ENCODE results near the gene ZSWIM3.
"Not testable (repeated sequence)": the region's sequence is repeated elsewhere in the genome, so short reads cannot be mapped to it uniquely, and the experiment has no call there.

The ZSWIM3 gene

GRCh38 chr20:45857114-45857881, at the start of gene ZSWIM3, which contains the start of gene ACOT8:
Gene ZSWIM3 (plus strand): TSS chr20:45857614. CDS start chr20:45857826, 212 bp downstream.
Gene ACOT8 (minus strand): TSS chr20:45857392. CDS start chr20:45857315, 77 bp downstream.
- DNase-seq (ENCODE audit: low spot score): peak; percentile 100

- DNase-seq (ENCODE audit: low spot score): no peak
Observed at GRCh38 chr20:45810191-45810970, 47.0 kb upstream of the ZSWIM3 start.

- DNase-seq (ENCODE audit: low spot score): peak; percentile 97
Observed at GRCh38 chr20:45812157-45813005, 45.0 kb upstream of the ZSWIM3 start, which contains the start of gene UBE2C. Gene UBE2C (plus strand): TSS chr20:45812644. CDS start chr20:45812696, 52 bp downstream.

GRCh38 chr20:45813006-45813340, 44.4 kb upstream of the ZSWIM3 start:
- no peak for DNase-seq (ENCODE audit: low spot score)

GRCh38 chr20:45813489-45813888, 43.9 kb upstream of the ZSWIM3 start:
- no peak for DNase-seq (ENCODE audit: low spot score)

GRCh38 chr20:45814314-45814713, 43.1 kb upstream of the ZSWIM3 start:
- DNase-seq (ENCODE audit: low spot score): no peak

- no peak for DNase-seq (ENCODE audit: low spot score)
Observed at GRCh38 chr20:45816951-45817350, 40.5 kb upstream of the ZSWIM3 start.

GRCh38 chr20:45817376-45818194, 39.8 kb upstream of the ZSWIM3 start:
- no peak for DNase-seq (ENCODE audit: low spot score)

GRCh38 chr20:45818239-45818638, 39.2 kb upstream of the ZSWIM3 start:
- no peak for DNase-seq (ENCODE audit: low spot score)

- DNase-seq (ENCODE audit: low spot score): no peak
Observed at GRCh38 chr20:45819466-45819865, 37.9 kb upstream of the ZSWIM3 start.

- no peak for DNase-seq (ENCODE audit: low spot score)
Observed at GRCh38 chr20:45821947-45822346, 35.5 kb upstream of the ZSWIM3 start.

- no peak for DNase-seq (ENCODE audit: low spot score)
Observed at GRCh38 chr20:45822857-45823256, 34.6 kb upstream of the ZSWIM3 start.

- peak; percentile 51 for DNase-seq (ENCODE audit: low spot score)
Observed at GRCh38 chr20:45823949-45824835, 33.2 kb upstream of the ZSWIM3 start.

GRCh38 chr20:45826381-45827019, 30.9 kb upstream of the ZSWIM3 start:
- no peak for DNase-seq (ENCODE audit: low spot score)

GRCh38 chr20:45827030-45827652, 30.3 kb upstream of the ZSWIM3 start, which contains the start of gene TNNC2:
Gene TNNC2 (minus strand): TSS chr20:45827312. CDS start chr20:45827248, 64 bp downstream.
- DNase-seq (ENCODE audit: low spot score): no peak

GRCh38 chr20:45827712-45828111, 29.7 kb upstream of the ZSWIM3 start:
- DNase-seq (ENCODE audit: low spot score): no peak

GRCh38 chr20:45828589-45828988, 28.8 kb upstream of the ZSWIM3 start:
- DNase-seq (ENCODE audit: low spot score): no peak

- not testable (repeated sequence) for DNase-seq (ENCODE audit: low spot score)
Observed at GRCh38 chr20:45829673-45830106, 27.7 kb upstream of the ZSWIM3 start.

- DNase-seq (ENCODE audit: low spot score): no peak
Observed at GRCh38 chr20:45832619-45833018, 24.8 kb upstream of the ZSWIM3 start.
